WI38 (cell line): ENCODE measurements around the gene DYRK1B.

Source experiments
- H3K4me3 ChIP-seq: 2 replicates; pipeline ENCODE4 v1.5.1; 2011; ENCODE audit warnings: low read depth, mild to moderate bottlenecking, control low read depth, low read length
- TF ChIP-seq, protein P1 (sequence below): IDR thresholded peaks from 2 replicates; pipeline ENCODE4 v1.5.1; 2012; ENCODE audit warnings: low read depth, mild to moderate bottlenecking, control low read depth, low read length

Gene DYRK1B

DNA sequence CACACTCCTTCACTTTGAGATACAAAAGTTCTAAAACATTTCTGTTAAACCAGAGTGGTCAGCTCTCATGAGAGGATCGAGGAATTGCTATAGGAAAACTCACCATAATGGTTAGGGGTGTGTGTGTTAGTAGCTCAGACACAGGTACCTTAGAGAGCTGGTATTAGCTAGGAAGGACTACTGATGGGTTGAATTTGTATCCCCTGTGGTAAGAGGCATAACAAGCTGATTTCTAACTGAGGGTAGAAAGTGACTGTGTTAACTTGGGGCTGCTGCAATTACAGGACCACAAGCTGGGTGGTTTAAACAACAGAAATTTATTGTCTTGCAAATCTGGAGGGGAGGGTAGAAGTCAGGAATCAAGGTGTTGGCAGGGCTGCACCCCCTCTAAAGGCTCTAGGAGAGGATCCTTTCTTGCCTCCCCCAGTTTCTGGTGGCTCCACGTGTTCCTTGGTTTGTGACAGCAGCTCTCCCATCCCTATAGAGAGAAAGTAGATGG, 37.9 kb downstream of the DYRK1B start:
- TF ChIP-seq, protein P1, sequence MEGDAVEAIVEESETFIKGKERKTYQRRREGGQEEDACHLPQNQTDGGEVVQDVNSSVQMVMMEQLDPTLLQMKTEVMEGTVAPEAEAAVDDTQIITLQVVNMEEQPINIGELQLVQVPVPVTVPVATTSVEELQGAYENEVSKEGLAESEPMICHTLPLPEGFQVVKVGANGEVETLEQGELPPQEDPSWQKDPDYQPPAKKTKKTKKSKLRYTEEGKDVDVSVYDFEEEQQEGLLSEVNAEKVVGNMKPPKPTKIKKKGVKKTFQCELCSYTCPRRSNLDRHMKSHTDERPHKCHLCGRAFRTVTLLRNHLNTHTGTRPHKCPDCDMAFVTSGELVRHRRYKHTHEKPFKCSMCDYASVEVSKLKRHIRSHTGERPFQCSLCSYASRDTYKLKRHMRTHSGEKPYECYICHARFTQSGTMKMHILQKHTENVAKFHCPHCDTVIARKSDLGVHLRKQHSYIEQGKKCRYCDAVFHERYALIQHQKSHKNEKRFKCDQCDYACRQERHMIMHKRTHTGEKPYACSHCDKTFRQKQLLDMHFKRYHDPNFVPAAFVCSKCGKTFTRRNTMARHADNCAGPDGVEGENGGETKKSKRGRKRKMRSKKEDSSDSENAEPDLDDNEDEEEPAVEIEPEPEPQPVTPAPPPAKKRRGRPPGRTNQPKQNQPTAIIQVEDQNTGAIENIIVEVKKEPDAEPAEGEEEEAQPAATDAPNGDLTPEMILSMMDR, result no peak
- no peak overlapping the region for H3K4me3 ChIP-seq

DNA sequence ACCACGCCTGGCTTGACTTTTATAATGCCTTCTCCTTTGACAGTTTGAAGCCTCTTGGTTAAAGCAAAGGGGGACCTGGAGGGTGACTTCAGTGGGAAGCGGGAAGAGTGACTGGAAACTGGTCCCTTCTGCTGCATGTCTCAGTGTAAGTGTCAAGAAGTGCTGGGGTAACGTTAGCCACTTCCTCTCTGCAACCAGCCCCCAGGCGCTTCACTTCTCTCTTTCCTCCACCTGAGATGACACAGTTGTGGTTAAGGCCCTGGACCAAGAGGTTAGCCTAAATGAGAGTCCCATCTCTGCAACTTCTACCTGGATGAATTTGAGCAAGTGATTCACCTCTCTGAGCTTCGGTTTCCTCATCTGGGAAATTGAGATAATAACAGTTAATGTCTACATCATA, 39.0 kb downstream of the DYRK1B start:
- TF ChIP-seq, protein P1, result no peak
- no peak overlapping the region for H3K4me3 ChIP-seq

DNA sequence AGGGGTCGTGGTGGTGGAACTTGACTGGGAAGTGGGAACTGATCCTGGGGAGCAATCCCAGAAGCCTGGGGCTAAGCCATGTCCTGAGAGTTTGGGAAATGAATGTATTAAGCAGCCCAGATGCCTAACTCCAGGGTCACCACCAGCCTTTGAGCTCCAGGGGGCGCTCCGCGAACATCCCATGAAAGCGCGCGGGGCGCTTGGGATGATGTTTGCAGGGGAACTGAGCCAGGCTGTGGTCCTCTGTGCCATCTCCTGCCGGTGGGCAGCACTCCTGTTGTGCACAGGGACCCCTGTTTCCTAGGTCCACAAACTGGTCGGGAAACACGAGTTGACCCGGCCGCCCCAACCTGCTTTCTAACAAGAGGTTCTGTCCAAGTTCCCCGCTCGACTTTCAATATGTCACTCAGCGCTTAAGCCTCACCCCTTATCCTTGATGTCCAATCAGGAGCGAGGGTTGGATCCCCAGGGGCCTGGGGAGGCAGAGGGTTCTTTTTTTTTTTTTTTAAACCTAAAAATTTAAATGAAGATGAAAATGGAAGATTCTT, 40.9 kb downstream of the DYRK1B start:
- TF ChIP-seq, protein P1, result peak; percentile 94
- H3K4me3 ChIP-seq, result peak overlapping the region; percentile 57

DNA sequence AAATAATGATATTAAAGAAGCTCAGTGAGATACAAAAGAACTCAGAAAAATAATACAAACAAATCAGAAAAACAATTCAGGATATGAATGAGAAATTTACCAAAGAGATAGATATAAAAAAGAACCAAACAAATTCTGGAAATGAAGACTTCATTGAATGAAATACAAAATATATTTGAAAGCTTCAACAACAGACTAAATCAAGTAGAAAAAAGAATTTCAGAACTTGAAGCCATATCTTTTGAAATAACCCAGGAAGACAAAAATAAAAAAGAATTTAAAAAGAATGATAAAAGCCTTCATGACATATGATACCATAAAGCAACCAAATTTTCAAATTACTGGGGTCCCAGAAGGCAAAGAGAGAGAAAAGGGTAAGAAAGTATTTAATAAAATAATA, 45.7 kb downstream of the DYRK1B start:
- H3K4me3 ChIP-seq, result no peak overlapping the region
- TF ChIP-seq, protein P1, result no peak

DNA sequence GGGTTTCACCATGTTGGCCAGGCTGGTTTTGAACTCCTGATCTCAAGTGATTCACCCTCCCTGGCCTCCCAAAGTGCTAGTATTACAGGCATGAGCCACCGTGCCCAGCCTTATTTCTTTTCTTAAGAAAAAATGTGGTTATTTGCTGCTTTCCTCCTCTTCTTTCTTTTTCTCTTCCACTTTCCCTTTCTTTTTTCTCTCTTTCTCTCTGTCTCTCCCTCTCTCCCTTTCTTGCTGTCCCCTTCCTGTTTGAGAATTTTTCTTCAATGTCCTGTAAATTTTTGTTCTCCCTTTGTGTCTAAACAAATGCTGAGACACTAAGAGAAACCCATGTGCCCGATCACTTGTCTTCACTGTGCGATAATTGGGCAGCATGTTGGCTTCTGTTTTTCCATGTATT, 53.1 kb downstream of the DYRK1B start:
- TF ChIP-seq, protein P1, result no peak
- H3K4me3 ChIP-seq, result no peak overlapping the region

DNA sequence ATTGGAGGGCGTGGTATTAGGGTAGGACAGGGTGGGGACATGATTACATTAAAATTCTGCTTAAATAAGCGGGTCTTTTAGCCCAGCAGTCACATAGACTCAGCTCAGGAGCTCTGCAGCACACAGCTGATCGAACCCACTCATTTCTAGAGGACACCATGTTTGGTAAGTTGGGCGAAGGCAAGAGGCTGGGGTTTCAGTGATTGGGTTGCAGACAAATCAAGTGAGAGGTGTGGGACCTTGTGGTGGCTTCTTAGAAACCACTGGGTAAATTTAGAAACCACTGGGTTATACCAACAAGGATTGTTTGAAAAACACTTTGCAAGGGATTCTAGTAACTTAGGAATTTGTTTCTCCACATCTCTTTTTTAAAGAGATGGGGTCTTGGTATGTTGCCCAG, 55.2 kb downstream of the DYRK1B start, which contains the start of gene LEUTX:
Gene LEUTX (plus strand): TSS at position 92 of the 400 bp plus-strand sequence. CDS start 67 bp downstream, at position 159.
- TF ChIP-seq, protein P1, result no peak

More for the DNA sequence above, 55.2 kb downstream of the DYRK1B start, which contains the start of gene LEUTX:
- H3K4me3 ChIP-seq, result no peak within 1 kb of the TSS
